Left ventricle myocardium inferior (tissue), 1 donor: ENCODE results near the gene SNRPA. TPM values are rescaled to one million over a fixed set of nuclear protein-coding genes. Genes with fewer than 3 reads are reported as not detected.

Source experiments
- DNase-seq: peaks from one replicate; pipeline ENCODE4 v3.0.0-alpha.2; 2020
- H3K27ac ChIP-seq: fragments of 200-600 bp; replicated peaks from 2 replicates; pipeline ENCODE4 v1.8.0; 2021
- H3K27me3 ChIP-seq: fragments of 200-600 bp; 2 replicates; pipeline ENCODE4 v1.8.0; 2021; ENCODE audit warnings: low read depth
- H3K36me3 ChIP-seq: fragments of 200-600 bp; 2 replicates; pipeline ENCODE4 v1.8.0; 2021
- H3K4me1 ChIP-seq: fragments of 200-600 bp; 2 replicates; pipeline ENCODE4 v1.8.0; 2021
- H3K4me3 ChIP-seq: fragments of 200-600 bp; 2 replicates; pipeline ENCODE4 v1.8.0; 2021; ENCODE audit warnings: mild to moderate bottlenecking, moderate library complexity
- H3K9me3 ChIP-seq: fragments of 200-600 bp; replicated peaks from 2 replicates; pipeline ENCODE4 v1.8.0; 2021
- intact Hi-C: fragments of 100-400 bp; cut with micrococcal nuclease; formaldehyde crosslinking; loops from one replicate; pipeline ENCODE4 v1.11.0; 2022
- total RNA-seq: library from RNA; stranded (reverse); fragmentation: NEBNext Ultra II Directional; extraction: Animal tissue kit (Norgen Biotek cat#: 25700); gene quantifications from one replicate; pipeline ENCODE4 v1.2.1, GENCODE V29; 2021
- TF ChIP-seq, protein P1 (sequence below): fragments of 200-600 bp; IDR thresholded peaks from 2 replicates; pipeline ENCODE4 v1.8.0; 2021; ENCODE audit warnings: antibody characterized with exemption, mild to moderate bottlenecking, borderline replicate concordance
- donor health status: DM: no; HTN: yes; CAD: no; lungs with severe emphysema.

The SNRPA gene
- total RNA-seq, 1 donor from 2014 or later, result 27.9 TPM

DNA sequence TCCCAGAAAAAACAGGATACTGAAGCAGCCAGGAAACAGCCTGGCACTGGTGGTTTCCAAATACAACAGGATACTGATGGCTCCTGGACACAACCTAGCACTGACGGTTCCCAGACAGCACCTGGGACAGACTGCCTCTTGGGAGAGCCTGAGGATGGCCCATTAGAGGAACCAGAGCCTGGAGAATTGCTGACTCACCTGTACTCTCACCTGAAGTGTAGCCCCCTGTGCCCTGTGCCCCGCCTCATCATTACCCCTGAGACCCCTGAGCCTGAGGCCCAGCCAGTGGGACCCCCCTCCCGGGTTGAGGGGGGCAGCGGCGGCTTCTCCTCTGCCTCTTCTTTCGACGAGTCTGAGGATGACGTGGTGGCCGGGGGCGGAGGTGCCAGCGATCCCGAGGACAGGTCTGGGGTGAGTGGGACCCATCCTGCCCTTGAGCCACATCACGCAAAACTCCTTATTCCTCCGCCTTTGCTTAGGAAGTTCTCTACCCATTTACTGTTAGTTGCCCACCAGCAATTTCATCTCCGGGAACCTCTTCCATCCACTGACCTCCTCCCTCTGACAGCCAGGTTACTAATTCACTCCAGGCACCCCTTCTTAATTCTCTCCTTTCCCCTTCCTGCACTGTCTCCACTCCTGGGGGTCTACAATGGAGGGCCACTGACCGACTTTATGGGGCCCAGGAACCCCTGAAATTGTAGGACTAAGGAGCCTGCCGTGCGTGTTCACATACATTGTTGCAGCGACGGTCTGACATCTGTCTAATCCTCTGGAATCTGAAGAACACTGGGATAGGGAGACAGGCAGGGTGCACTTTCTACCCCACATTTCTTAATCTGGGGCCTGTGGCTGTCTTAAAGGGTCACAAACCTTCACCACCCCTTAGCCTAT, 32.9 kb upstream of the SNRPA start:
- Histone ChIP-seq H3K9me3 (no peaks in the 10 kb centered on the region), H3K27ac (peak overlapping the region; percentile 97), H3K36me3 (peaks cover 14% of the 10 kb centered on the region), H3K4me3 (peak overlapping the region; percentile 85), H3K27me3 (no peaks in the 10 kb centered on the region), H3K4me1 (peaks cover 91% of the 10 kb centered on the region)
- DNase-seq, result no peak
- intact Hi-C loops, result no loop called here
- TF ChIP-seq, protein P1, sequence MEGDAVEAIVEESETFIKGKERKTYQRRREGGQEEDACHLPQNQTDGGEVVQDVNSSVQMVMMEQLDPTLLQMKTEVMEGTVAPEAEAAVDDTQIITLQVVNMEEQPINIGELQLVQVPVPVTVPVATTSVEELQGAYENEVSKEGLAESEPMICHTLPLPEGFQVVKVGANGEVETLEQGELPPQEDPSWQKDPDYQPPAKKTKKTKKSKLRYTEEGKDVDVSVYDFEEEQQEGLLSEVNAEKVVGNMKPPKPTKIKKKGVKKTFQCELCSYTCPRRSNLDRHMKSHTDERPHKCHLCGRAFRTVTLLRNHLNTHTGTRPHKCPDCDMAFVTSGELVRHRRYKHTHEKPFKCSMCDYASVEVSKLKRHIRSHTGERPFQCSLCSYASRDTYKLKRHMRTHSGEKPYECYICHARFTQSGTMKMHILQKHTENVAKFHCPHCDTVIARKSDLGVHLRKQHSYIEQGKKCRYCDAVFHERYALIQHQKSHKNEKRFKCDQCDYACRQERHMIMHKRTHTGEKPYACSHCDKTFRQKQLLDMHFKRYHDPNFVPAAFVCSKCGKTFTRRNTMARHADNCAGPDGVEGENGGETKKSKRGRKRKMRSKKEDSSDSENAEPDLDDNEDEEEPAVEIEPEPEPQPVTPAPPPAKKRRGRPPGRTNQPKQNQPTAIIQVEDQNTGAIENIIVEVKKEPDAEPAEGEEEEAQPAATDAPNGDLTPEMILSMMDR, result no peak

DNA sequence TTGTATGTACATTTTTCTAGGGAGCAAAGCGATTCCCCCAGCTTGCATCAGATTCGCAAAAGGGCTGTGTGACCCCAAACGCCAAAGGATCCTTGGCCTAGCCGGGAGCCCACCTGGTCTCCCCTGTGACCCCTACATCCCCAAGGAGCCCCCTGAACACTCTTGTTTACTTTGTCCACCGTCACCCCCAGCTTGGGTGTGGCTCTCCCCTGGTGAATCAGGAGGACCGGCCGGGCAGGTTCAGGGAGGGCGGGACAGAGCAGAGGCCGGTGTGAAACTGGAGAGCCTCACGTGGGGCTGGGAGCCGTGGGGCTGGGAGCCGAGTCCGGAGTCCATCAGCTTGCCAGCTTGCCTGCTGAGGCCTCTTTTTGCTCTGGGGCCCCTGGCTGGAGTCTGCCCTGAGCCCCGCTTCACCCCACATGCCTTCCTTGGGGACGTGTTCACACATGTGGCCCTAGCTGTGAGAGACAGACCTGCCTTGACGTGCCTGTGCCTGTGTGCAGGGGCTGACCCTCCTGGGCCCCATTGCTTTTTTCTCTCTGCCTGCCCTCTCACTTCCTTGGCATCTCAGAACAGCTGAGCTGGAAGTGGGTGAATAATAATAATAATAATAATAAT, 32.1 kb upstream of the SNRPA start:
- H3K36me3 ChIP-seq, result peaks cover 17% of the 10 kb centered on the region
- H3K27ac ChIP-seq, result peak overlapping the region; percentile 97
- intact Hi-C loops, result no loop called here
- no peaks in the 10 kb centered on the region for H3K27me3 ChIP-seq
- H3K4me1 ChIP-seq, result peaks cover 84% of the 10 kb centered on the region
- H3K9me3 ChIP-seq, result no peaks in the 10 kb centered on the region
- DNase-seq, result peak; percentile 52
- peak overlapping the region; percentile 85 for H3K4me3 ChIP-seq
- TF ChIP-seq, protein P1, result no peak

DNA sequence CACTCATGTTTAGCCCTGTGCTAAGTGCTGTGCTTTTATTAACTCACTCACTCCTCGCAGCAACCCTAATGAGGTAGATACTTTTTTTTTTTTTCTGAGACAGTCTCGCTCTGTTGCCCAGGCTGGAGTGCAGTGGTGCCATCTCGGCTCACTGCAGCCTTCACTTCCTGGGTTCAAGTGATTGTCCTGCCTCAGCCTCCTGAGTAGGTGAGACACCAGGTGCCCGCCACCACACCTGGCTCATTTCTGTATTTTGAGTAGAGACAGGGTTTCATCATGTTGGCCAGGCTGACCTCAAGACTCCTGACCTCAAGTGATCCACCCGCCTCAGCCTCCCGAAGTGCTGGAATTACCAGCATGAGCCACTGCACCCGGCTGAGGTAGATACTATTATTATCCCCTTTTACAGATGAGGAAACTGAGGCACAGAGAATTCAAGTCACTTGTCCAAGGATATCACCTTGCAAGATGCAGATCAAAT, 31.5 kb upstream of the SNRPA start:
- no peaks in the 10 kb centered on the region for H3K9me3 ChIP-seq
- intact Hi-C loops, result no loop called here
- H3K27me3 ChIP-seq, result no peaks in the 10 kb centered on the region
- peaks cover 78% of the 10 kb centered on the region for H3K4me1 ChIP-seq
- peaks cover 22% of the 10 kb centered on the region for H3K36me3 ChIP-seq
- peak overlapping the region; percentile 85 for H3K4me3 ChIP-seq
- H3K27ac ChIP-seq, result peak overlapping the region; percentile 97
- TF ChIP-seq, protein P1, result no peak
- DNase-seq, result no peak

DNA sequence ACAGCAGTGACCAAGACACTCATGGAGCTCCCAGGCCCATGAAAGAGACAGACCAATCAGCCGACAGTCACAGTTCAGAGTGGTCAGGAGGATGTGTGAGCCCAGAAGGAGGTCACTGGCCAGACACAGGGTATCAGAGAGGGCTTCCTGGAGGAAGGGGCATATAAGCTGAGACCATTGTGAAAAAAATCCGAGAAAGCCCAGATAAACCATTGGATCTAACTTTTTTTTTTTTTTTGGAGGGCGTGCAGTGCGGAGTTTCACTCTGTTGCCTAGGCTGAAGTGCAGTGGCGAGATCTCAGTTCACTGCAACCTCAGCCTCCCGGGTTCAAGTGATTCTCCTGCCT, 29.9 kb upstream of the SNRPA start:
- Histone ChIP-seq H3K27ac (peak overlapping the region; percentile 97), H3K4me3 (peak overlapping the region; percentile 85), H3K36me3 (peaks cover 37% of the 10 kb centered on the region), H3K4me1 (peaks cover 65% of the 10 kb centered on the region), H3K27me3 (no peaks in the 10 kb centered on the region), H3K9me3 (no peaks in the 10 kb centered on the region)
- DNase-seq, result no peak
- intact Hi-C loops, result no loop called here
- TF ChIP-seq, protein P1, result no peak

DNA sequence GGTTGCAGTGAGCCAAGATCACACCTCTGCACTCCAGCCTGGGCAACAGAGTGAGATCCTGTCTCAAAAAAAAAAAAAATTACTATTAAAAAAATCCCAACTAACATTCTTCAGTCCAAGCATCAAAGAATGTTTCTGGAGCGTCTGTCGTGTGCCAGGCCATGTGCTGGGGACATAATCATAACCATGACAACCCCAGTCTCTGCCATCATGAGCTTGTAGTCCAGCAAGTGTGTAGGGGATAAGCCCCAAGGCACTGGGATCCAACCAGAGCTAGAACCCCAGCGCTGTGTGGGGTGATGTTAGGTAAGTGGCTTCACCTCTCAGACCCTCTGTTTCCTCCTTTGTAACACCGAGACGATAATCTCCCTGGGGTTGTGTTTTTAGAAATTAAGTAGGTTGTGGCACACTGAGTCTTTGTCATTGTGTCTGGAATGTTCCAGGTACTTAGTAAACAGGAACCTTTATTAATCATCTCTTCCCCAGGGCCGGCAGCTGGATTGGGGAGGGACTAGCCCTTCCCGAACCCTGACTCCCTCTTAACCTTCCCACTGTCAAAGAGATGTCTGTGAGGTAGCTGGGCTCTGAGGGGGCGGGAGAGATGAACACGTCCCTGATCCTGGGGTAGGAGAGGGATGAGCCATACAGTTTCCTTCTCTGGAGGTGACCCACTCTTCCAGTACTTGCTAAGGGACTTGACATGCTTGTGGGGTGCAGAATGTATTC, 28.9 kb upstream of the SNRPA start:
- Histone ChIP-seq H3K4me1 (peaks cover 60% of the 10 kb centered on the region), H3K9me3 (peaks cover under 1% of the 10 kb centered on the region), H3K27ac (peak overlapping the region; percentile 97), H3K4me3 (peak overlapping the region; percentile 85), H3K27me3 (no peaks in the 10 kb centered on the region), H3K36me3 (peaks cover 47% of the 10 kb centered on the region)
- TF ChIP-seq, protein P1, result no peak
- no peak for DNase-seq
- intact Hi-C loops, result no loop called here
